ENCODE results near the gene ATF6.

GRCh38 chr1:161855260-161855659 is 89.1 kb downstream of the ATF6 start:
- no peak for TF ChIP-seq CTCF (IDR thresholded peaks at IDR 0.05)
- no peak for TF ChIP-seq POLR2A (IDR thresholded peaks at IDR 0.05)
